ENCODE measurements around the gene NOTCH1.

DNA sequence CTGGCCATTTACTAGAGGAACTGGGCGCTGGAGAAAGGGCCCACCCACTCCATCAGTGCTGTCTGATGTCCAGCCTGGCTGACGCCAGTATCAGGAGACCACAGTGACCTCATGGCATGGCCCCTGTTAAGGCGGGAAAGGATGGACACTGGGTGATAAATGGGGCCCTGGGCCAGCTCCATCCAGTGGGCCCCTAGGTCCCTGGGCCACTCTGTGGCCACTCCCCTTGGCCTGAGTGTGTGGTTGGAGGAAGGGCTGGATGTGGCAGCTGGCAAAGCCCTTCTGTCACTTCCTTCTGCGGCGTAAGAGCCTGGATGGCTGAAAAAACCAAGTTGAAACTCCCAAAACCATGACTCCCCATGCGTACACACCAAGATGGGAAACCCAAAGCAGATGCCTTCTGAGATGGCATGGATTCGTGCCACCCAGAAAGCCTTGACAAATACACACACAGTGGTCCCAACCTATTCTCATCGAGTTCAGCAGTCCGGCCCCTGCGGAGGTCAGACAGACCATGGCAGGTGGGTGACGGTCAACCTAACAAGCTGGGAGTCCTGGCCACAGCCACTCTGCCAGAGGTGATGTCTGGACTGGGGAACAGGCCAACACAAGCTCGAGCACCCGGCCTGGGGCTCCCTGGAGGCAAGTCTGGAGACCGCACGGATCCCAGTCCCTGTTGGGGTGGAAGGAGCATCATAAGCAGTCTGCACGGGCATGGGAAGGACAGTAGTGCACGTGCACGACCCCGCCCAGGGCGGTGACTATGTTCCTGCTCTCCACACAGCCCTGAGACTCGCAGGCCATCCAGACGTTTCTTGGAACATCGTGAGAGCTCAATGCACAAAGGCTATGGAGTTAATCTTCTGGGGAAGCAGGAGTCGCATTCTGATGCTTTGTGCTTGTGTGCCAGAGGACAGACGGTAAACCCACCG is 45.2 kb upstream of the NOTCH1 start:
- TF ChIP-seq POLR2A (IDR thresholded peaks at IDR 0.05; ENCODE audit: control extremely low read depth in 1 of 2, low read depth in 2 of 2, low read length in 2 of 2), result no peak
- TF ChIP-seq, protein P1, sequence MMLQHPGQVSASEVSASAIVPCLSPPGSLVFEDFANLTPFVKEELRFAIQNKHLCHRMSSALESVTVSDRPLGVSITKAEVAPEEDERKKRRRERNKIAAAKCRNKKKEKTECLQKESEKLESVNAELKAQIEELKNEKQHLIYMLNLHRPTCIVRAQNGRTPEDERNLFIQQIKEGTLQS (IDR thresholded peaks at IDR 0.05; ENCODE audit: insufficient read depth, low read depth, low read length), result no peak
- TF ChIP-seq EZH2 (IDR thresholded peaks at IDR 0.05; ENCODE audit: low read depth, low read length, severe bottlenecking), result no peak
- no peak for TF ChIP-seq CTBP2 (IDR thresholded peaks at IDR 0.05; ENCODE audit: borderline replicate concordance, insufficient read depth, insufficient read length, low read length)
- no peak for TF ChIP-seq TAF1 (IDR thresholded peaks at IDR 0.05; ENCODE audit: low read depth, low read length)
- no peak for TF ChIP-seq POLR2AphosphoS5 (IDR thresholded peaks at IDR 0.05; ENCODE audit: low read depth, low read length)
- TF ChIP-seq EP300 (IDR thresholded peaks at IDR 0.05; ENCODE audit: borderline replicate concordance in 1 of 2, low read depth in 2 of 2, low read length in 2 of 2), result no peak
- TF ChIP-seq CHD2 (IDR thresholded peaks at IDR 0.05; ENCODE audit: low read length), result no peak
- no peak for TF ChIP-seq CTCF (IDR thresholded peaks at IDR 0.05; ENCODE audit: control extremely low read depth in 1 of 3, insufficient read depth in 1 of 3, low read depth in 1 of 3, low read length in 3 of 3)
- no peak for TF ChIP-seq SP2 (IDR thresholded peaks at IDR 0.05; ENCODE audit: low read length)
- no peak for TF ChIP-seq SUZ12 (IDR thresholded peaks at IDR 0.05; ENCODE audit: low read length)
- TF ChIP-seq HDAC6 (IDR thresholded peaks at IDR 0.05; ENCODE audit: low read depth, low read length), result no peak
- no peak for TF ChIP-seq CEBPB (IDR thresholded peaks at IDR 0.05; ENCODE audit: low read depth, low read length)
- TF ChIP-seq BCL11A (IDR thresholded peaks at IDR 0.05; ENCODE audit: low read depth in 2 of 2, low read length in 2 of 2), result no peak
